GM23338 (cell line): ENCODE results near the gene ARRB1. TPM values are rescaled to one million over a fixed set of nuclear protein-coding genes. Genes with fewer than 3 reads are reported as not detected.

ENCODE experiments used
- ATAC-seq: fragments of 200-7000 bp; cut with Tn5 transposase; 3 replicates; pipeline ENCODE4 v1.9.1; 2020
- DNase-seq: peaks from one replicate; pipeline ENCODE4 v3.0.0-alpha.2; 2015; ENCODE audit warnings: low spot score
- H2AFZ ChIP-seq: fragments of 200-600 bp; sonication (generic); 2 replicates; pipeline ENCODE4 v1.8.0; 2016; ENCODE audit warnings: antibody characterized with exemption, mild to moderate bottlenecking, moderate library complexity
- H3F3A ChIP-seq: fragments of 200-600 bp; sonication (generic); replicated peaks from 2 replicates; pipeline ENCODE4 v1.8.0; 2017; ENCODE audit warnings: antibody characterized with exemption, mixed run types, low read depth
- H3K27ac ChIP-seq: fragments of 200-600 bp; sonication (generic); 2 replicates; pipeline ENCODE4 v1.6.1; 2016; ENCODE audit warnings: low read depth
- H3K27me3 ChIP-seq: fragments of 200-600 bp; sonication (generic); 2 replicates; pipeline ENCODE4 v1.8.0; 2016; ENCODE audit warnings: mild to moderate bottlenecking, mixed run types, moderate library complexity; ENCODE audit not compliant: insufficient read depth
- H3K36me3 ChIP-seq: fragments of 200-600 bp; sonication (generic); 2 replicates; pipeline ENCODE4 v1.8.0; 2016; ENCODE audit warnings: mild to moderate bottlenecking; ENCODE audit not compliant: insufficient read depth
- H3K4me1 ChIP-seq: fragments of 200-600 bp; sonication (generic); 2 replicates; pipeline ENCODE4 v1.8.0; 2016; ENCODE audit warnings: mild to moderate bottlenecking, moderate library complexity; ENCODE audit not compliant: insufficient read depth
- H3K4me2 ChIP-seq: fragments of 200-600 bp; sonication (generic); 2 replicates; pipeline ENCODE4 v1.7.1; 2017; ENCODE audit warnings: mixed run types
- H3K4me3 ChIP-seq: fragments of 200-600 bp; sonication (generic); 2 replicates; pipeline ENCODE4 v1.6.1; 2016; ENCODE audit warnings: mixed run types
- H3K79me2 ChIP-seq: fragments of 200-600 bp; sonication (generic); replicated peaks from 2 replicates; pipeline ENCODE4 v1.8.0; 2017; ENCODE audit warnings: mild to moderate bottlenecking; ENCODE audit not compliant: insufficient read depth
- H3K9me2 ChIP-seq: fragments of 200-600 bp; sonication (generic); 2 replicates; pipeline ENCODE4 v1.8.0; 2017; ENCODE audit not compliant: insufficient read depth
- H4K20me1 ChIP-seq: fragments of 200-600 bp; sonication (generic); replicated peaks from 2 replicates; pipeline ENCODE4 v1.8.0; 2017; ENCODE audit warnings: mild to moderate bottlenecking; ENCODE audit not compliant: insufficient read depth
- H3K27ac Mint-ChIP-seq: 2 replicates; pipeline ENCODE4 v1.8.0; 2020; ENCODE audit warnings: inconsistent platforms, mild to moderate bottlenecking, moderate library complexity, mixed read lengths
- H3K27me3 Mint-ChIP-seq: 3 replicates; pipeline ENCODE4 v1.8.0; 2022; ENCODE audit warnings: low read depth, mild to moderate bottlenecking, moderate library complexity, mixed read lengths, inconsistent platforms; ENCODE audit not compliant: insufficient read depth, poor library complexity
- H3K36me3 Mint-ChIP-seq: 3 replicates; pipeline ENCODE4 v1.8.0; 2021; ENCODE audit warnings: low read depth, mild to moderate bottlenecking, inconsistent platforms, moderate library complexity, mixed read lengths
- H3K4me1 Mint-ChIP-seq: 3 replicates; pipeline ENCODE4 v1.8.0; 2020; ENCODE audit warnings: mild to moderate bottlenecking, inconsistent platforms, mixed read lengths
- H3K4me3 Mint-ChIP-seq: 3 replicates; pipeline ENCODE4 v1.8.0; 2021; ENCODE audit warnings: moderate library complexity, mild to moderate bottlenecking, inconsistent platforms, mixed read lengths
- H3K9me3 Mint-ChIP-seq: 3 replicates; pipeline ENCODE4 v1.8.0; 2020; ENCODE audit warnings: moderate library complexity, mild to moderate bottlenecking, inconsistent platforms, mixed read lengths
- CREB1 ChIP-seq: fragments of 250-450 bp; sonication (Bioruptor Pico); IDR thresholded peaks from 2 replicates; pipeline ENCODE4 v1.5.0; 2020; ENCODE audit warnings: low read depth, mild to moderate bottlenecking, moderate library complexity
- EZH2 ChIP-seq: fragments of 200-600 bp; sonication (generic); IDR thresholded peaks from one replicate; pipeline ENCODE4 v1.8.0; 2017; ENCODE audit warnings: antibody characterized with exemption, mild to moderate bottlenecking, low read depth; ENCODE audit not compliant: unreplicated experiment
- EZH2phosphoT487 ChIP-seq: fragments of 200-600 bp; sonication (generic); IDR thresholded peaks from one replicate; pipeline ENCODE4 v1.8.1; 2018; ENCODE audit warnings: antibody characterized with exemption; ENCODE audit not compliant: unreplicated experiment
- JUNB ChIP-seq: IDR thresholded peaks from one replicate; pipeline ENCODE4 v1.6.1; 2016; ENCODE audit warnings: antibody characterized with exemption; ENCODE audit not compliant: unreplicated experiment
- POLR2AphosphoS5 ChIP-seq: IDR thresholded peaks from 2 replicates; pipeline ENCODE4 v1.6.1; 2016; ENCODE audit warnings: antibody characterized with exemption, low read depth
- REST ChIP-seq: IDR thresholded peaks from one replicate; pipeline ENCODE4 v1.6.1; 2018; ENCODE audit warnings: antibody characterized with exemption; ENCODE audit not compliant: unreplicated experiment
- STAT1 ChIP-seq: IDR thresholded peaks from one replicate; pipeline ENCODE4 v1.6.1; 2016; ENCODE audit warnings: antibody characterized with exemption; ENCODE audit not compliant: unreplicated experiment
- ZNF114 ChIP-seq: fragments of 250-450 bp; sonication (Bioruptor Pico); IDR thresholded peaks from 2 replicates; pipeline ENCODE4 v1.5.0; 2020; ENCODE audit warnings: mild to moderate bottlenecking, moderate library complexity
- ZNF331 ChIP-seq: fragments of 250-450 bp; sonication (Bioruptor Pico); IDR thresholded peaks from 2 replicates; pipeline ENCODE4 v1.5.0; 2020; ENCODE audit warnings: low read depth, mild to moderate bottlenecking, moderate library complexity
- ZNF462 ChIP-seq: fragments of 250-450 bp; sonication (Bioruptor Pico); IDR thresholded peaks from 2 replicates; pipeline ENCODE4 v1.5.0; 2020; ENCODE audit warnings: mild to moderate bottlenecking, moderate library complexity
- polyA plus RNA-seq: library from polyadenylated mRNA; unstranded; fragments of >200 nt; fragmentation: Nextera tagmentation; extraction: Ambion mirVana; gene quantifications from 2 replicates; pipeline ENCODE4 v1.2.1, GENCODE V29; 2016
- total RNA-seq: library from RNA; depleted of rRNA; stranded (reverse); fragments of >200 nt; shearing (Covaris generic); gene quantifications from 2 replicates; pipeline ENCODE4 v1.2.3, GENCODE V29; 2014

The ARRB1 gene
- total and polyA plus RNA-seq, 2 experiments from 2014 or later = 6.3 to 11.1 TPM

GRCh38 chr11:75374646-75375045 lies 23.2 kb upstream of the ARRB1 start:
- no peak overlapping the region for H3K4me3 Mint-ChIP-seq

More at GRCh38 chr11:75374646-75375045, 23.2 kb upstream of the ARRB1 start:
- H3K4me1 ChIP-seq = no peaks in the 10 kb centered on the region
- H3K4me2 ChIP-seq = no peak overlapping the region
- H3F3A ChIP-seq = no peaks in the 10 kb centered on the region
- Mint-ChIP-seq H3K9me3 (no peaks in the 10 kb centered on the region), H3K27ac (no peak overlapping the region), H3K27me3 (peaks cover 5% of the 10 kb centered on the region), H3K4me1 (peaks cover 4% of the 10 kb centered on the region; the same call in 2 of the 3 replicates), H3K36me3 (no peaks in the 10 kb centered on the region; the same call in 2 of the 3 replicates)
- H4K20me1 ChIP-seq = no peaks in the 10 kb centered on the region
- H3K79me2 ChIP-seq = no peaks in the 10 kb centered on the region
- H2AFZ ChIP-seq = no peak overlapping the region
- no peak overlapping the region for H3K27ac ChIP-seq
- ATAC-seq (no peak), DNase-seq (no peak)
- no peaks in the 10 kb centered on the region for H3K27me3 ChIP-seq
- H3K9me2 ChIP-seq = no peaks in the 10 kb centered on the region
- no peak for TF ChIP-seq REST
- no peak for TF ChIP-seq EZH2
- TF ChIP-seq ZNF114 = no peak
- no peak for TF ChIP-seq ZNF331 (CRISPR knock-in tag)
- no peak for TF ChIP-seq ZNF462 (CRISPR knock-in tag)
- no peak for TF ChIP-seq CREB1 (CRISPR knock-in tag)
- no peak for TF ChIP-seq JUNB
- no peak for TF ChIP-seq POLR2AphosphoS5
- TF ChIP-seq EZH2phosphoT487 = no peak
- no peak for TF ChIP-seq STAT1
- no peaks in the 10 kb centered on the region for H3K36me3 ChIP-seq
- no peak overlapping the region for H3K4me3 ChIP-seq
